Activated CD4-positive, alpha-beta memory T cell treated with anti-CD3 and anti-CD28 coated beads, Interleukin-2, amount 10 ng/mL, durations not matched to agents 7 days and 5 days (primary cell): ENCODE results near the gene SUSD1. TPM values are rescaled to one million over a fixed set of nuclear protein-coding genes. Genes with fewer than 3 reads are reported as not detected.

Source experiments
- CTCF ChIA-PET: fragments of 350-600 bp; sonication (Branson Sonifier 250); formaldehyde crosslinking; loops from one replicate; lab custom pipeline; 2021; ENCODE audit warnings: antibody characterized with exemption, inconsistent platforms; lab: Charles Lee
- POLR2A ChIA-PET: fragments of 350-600 bp; sonication (Branson Sonifier 250); formaldehyde crosslinking; loops from one replicate; lab custom pipeline; 2021; ENCODE audit warnings: antibody characterized with exemption; lab: Charles Lee
- DNase-seq: peaks from one replicate; pipeline ENCODE4 v3.0.0-alpha.2; 2020
- H3K27ac Mint-ChIP-seq: one replicate; pipeline ENCODE4 v1.8.0; 2021; ENCODE audit warnings: mild to moderate bottlenecking, mixed read lengths
- H3K27me3 Mint-ChIP-seq: one replicate; pipeline ENCODE4 v1.8.0; 2021; ENCODE audit warnings: mixed read lengths
- H3K36me3 Mint-ChIP-seq: one replicate; pipeline ENCODE4 v1.8.0; 2021; ENCODE audit warnings: low read depth, mixed read lengths
- H3K4me1 Mint-ChIP-seq: one replicate; pipeline ENCODE4 v1.8.0; 2021; ENCODE audit warnings: mixed read lengths
- H3K4me3 Mint-ChIP-seq: one replicate; pipeline ENCODE4 v1.8.0; 2021; ENCODE audit warnings: mild to moderate bottlenecking, mixed read lengths
- H3K9me3 Mint-ChIP-seq: one replicate; pipeline ENCODE4 v1.8.0; 2021; ENCODE audit warnings: mixed read lengths
- total RNA-seq, 2 experiments: library from RNA; stranded (reverse); gene quantifications; one replicate each; pipeline ENCODE4 v1.2.3, GENCODE V29; 2021

SUSD1 gene
- total RNA-seq, 2 experiments from 2014 or later, result 18.4 TPM

DNA sequence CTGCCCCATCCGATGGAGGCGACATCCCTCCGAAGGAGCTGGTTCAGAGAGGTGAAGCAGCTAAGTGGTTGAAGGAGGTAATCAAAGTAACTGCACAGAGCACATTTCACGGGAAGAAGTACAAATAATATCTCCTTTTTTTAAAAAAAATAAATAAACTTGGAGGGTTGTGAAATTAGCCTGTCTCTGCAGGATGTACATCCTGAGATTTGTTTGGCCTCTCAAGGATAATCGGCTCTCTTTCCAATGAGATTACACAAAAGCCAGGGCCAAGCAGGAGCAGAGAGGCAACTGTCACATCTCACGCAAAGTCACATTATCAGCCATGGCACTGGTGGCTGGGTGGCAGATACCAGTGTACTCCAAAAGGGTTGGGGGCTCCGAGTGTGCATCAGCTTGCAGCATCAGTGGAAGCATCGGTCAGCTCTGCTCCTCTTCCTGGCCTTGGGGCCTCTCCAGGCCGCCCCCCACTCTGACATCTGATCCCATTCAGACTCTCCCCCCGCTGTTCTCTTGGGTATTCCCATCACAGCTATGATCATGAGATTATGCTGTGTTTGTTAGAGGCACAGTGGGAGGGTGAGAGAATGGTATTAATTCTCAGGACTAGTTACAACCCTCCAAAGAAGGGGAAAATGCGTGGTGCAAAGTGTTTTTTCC lies 168.6 kb downstream of the SUSD1 start:
- no peak overlapping the region for H3K4me3 Mint-ChIP-seq
- ChIA-PET POLR2A (no interaction called here), CTCF (interaction anchor here (0.5 kb wide), 1 partner anchor 350 kb away, joined by 5 read pairs; no protein-coding TSS in a partner anchor)
- DNase-seq, result no peak
- peaks cover 23% of the 10 kb centered on the region for H3K4me1 Mint-ChIP-seq
- H3K27me3 Mint-ChIP-seq, result peaks cover 36% of the 10 kb centered on the region
- peaks cover 6% of the 10 kb centered on the region for H3K36me3 Mint-ChIP-seq
- H3K27ac Mint-ChIP-seq, result no peak overlapping the region
- H3K9me3 Mint-ChIP-seq, result no peaks in the 10 kb centered on the region

DNA sequence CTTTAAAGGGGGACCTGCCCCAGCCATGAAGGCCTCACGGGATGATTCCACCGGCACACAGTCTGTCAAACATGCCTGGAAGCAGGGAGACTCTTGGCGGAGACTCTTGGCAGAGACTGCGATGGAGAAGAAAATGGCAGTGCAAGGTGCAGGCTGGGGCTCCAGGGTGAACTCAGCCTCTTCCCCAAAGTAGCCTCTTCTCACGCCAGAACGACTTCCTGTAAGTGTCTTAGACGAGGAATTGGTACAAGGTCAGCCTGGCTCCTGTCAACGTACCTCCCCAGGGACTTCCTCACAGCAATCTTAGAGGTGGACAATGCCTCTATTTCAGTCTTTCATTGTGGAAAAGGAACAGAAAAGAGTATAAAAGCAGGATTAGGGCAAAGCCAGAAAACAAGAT lies 169.2 kb downstream of the SUSD1 start:
- H3K27ac Mint-ChIP-seq, result no peak overlapping the region
- no peak for DNase-seq
- ChIA-PET POLR2A (no interaction called here), CTCF (interaction anchor here (0.5 kb wide), 1 partner anchor 351 kb away, joined by 5 read pairs; no protein-coding TSS in a partner anchor)
- H3K4me1 Mint-ChIP-seq, result peaks cover 23% of the 10 kb centered on the region
- H3K27me3 Mint-ChIP-seq, result peaks cover 35% of the 10 kb centered on the region
- H3K4me3 Mint-ChIP-seq, result no peak overlapping the region
- H3K9me3 Mint-ChIP-seq, result no peaks in the 10 kb centered on the region
- H3K36me3 Mint-ChIP-seq, result peaks cover 5% of the 10 kb centered on the region

DNA sequence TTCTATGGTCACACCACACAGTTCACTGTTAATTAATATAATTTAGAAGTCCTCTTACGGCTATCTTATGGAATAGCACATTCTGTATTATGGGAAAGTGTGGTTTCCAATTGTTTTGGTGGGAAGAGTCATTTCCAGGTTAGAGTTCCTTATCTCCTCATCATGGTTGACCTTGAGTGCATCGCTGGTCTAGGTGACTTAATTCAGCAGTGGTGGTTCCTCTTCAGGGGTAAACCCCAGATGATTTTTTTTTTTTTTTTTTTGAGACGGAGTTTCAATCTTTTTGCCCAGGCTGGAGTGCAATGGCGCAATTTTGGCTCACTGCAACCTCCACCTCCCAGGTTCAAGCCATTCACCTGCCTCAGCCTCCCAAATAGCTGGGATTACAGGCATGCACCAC lies 171.6 kb downstream of the SUSD1 start:
- ChIA-PET CTCF (no interaction called here), POLR2A (interaction anchor here (1.6 to 2.7 kb wide), 2 partner anchors 94 to 106 kb away, joined by 4 to 14 read pairs; partner anchors contain the start of gene UGCG)
- peaks cover 3% of the 10 kb centered on the region for H3K36me3 Mint-ChIP-seq
- DNase-seq, result no peak
- no peak overlapping the region for H3K27ac Mint-ChIP-seq
- H3K27me3 Mint-ChIP-seq, result peaks cover 24% of the 10 kb centered on the region
- H3K4me3 Mint-ChIP-seq, result no peak overlapping the region
- peaks cover 23% of the 10 kb centered on the region for H3K4me1 Mint-ChIP-seq
- no peaks in the 10 kb centered on the region for H3K9me3 Mint-ChIP-seq

DNA sequence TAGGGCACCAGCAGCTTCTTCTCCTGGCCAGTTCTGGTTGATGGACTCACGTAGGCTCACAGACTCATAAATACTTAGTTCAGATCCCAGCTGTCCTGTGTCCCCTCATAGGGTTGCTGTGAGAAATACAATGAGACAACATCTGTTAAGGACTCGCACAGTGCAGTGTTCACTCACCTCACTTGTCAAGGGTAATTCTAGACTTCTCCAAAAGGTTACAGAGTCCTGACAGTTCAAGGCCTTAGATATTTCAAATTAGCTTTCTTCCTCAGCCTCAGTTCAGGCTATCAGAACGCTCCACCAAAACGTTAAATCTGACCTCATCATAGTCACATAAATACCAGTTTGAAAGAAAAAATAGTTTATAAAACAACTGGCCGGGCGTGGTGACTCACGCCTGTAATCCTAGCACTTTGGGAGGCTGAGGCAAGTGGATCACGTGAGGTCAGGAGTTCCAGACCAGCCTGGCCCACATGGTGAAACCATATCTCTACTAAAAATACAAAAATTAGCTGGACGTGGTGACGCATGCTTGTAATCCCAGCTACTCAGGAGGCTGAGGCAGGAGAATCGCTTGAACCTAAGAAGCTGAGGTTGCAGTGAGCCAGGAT lies 172.1 kb downstream of the SUSD1 start:
- Mint-ChIP-seq H3K4me3 (no peak overlapping the region), H3K4me1 (peaks cover 23% of the 10 kb centered on the region), H3K9me3 (no peaks in the 10 kb centered on the region), H3K27me3 (peaks cover 28% of the 10 kb centered on the region), H3K27ac (peak overlapping the region; percentile 85), H3K36me3 (peaks cover 3% of the 10 kb centered on the region)
- no peak for DNase-seq
- POLR2A ChIA-PET, result interaction anchor here (1.1 to 2.7 kb wide), 7 partner anchors 9 to 376 kb away, joined by 3 to 14 read pairs (median 4); partner anchors contain the start of genes HSDL2 and UGCG
- CTCF ChIA-PET, result interaction anchor here (1.2 kb wide), 1 partner anchor 8 kb away, joined by 3 read pairs; no protein-coding TSS in a partner anchor

DNA sequence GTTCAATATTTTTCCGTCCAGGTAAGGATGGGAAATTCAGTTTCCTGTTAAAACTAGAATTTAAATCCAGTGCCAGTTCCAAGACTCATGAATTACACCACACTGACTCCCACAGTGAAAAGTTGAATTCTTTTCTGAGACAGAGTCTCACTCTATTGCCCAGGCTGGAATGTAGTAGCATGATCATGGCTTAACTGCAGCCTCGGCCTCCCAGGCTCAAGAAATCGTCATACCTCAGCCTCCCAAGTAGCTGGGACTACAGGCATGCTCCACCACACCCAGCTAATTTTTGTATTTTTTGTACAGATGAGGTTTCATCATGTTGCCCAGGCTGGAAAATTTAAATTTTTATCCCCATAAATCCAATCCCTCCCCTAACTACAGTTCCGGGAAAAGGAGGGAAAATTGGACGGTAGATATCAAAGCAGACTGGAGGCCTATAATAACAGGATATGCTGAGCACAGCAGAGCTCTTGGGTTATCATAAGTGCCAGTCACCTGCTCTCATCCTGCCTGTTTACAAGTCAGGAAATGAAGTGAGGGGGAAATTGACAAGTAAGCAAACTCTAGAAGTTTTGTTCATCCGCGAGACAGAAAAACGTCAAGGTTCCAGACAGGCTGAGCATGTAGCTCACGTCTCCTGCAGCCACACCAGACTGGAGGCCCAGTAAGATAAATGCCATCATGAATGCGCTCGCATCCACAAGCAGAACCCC lies 172.8 kb downstream of the SUSD1 start:
- ChIA-PET CTCF (interaction anchor here (1.2 kb wide), 1 partner anchor 9 kb away, joined by 3 read pairs; no protein-coding TSS in a partner anchor), POLR2A (interaction anchor here (1.1 to 2.7 kb wide), 7 partner anchors 10 to 377 kb away, joined by 3 to 14 read pairs (median 4); partner anchors contain the start of genes HSDL2 and UGCG)
- peaks cover 3% of the 10 kb centered on the region for H3K36me3 Mint-ChIP-seq
- peaks cover 29% of the 10 kb centered on the region for H3K27me3 Mint-ChIP-seq
- peak; percentile 23 for DNase-seq
- peak overlapping the region; percentile 85 for H3K27ac Mint-ChIP-seq
- H3K9me3 Mint-ChIP-seq, result no peaks in the 10 kb centered on the region
- H3K4me1 Mint-ChIP-seq, result peaks cover 23% of the 10 kb centered on the region
- no peak overlapping the region for H3K4me3 Mint-ChIP-seq

DNA sequence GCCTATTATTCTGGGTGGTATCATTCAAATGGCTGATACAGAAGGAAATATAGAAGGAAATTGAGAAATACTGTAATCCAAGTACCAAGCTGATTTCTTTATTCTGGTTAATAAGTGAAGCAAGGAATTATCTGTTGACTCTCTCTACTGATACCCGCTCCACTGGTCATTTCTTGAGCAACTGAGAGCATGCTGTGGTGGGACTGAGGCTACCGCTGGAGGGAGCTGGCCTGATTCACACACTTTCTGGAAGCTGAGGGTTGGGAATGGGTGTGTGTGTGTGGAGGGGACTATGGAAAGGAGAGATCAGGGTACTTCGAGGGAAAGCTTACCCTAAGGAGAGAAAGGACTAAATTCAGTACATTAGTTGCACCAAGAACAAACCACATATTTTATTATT lies 174.4 kb downstream of the SUSD1 start:
- peaks cover 3% of the 10 kb centered on the region for H3K36me3 Mint-ChIP-seq
- CTCF ChIA-PET, result no interaction called here
- POLR2A ChIA-PET, result interaction anchor here (2.7 kb wide), 1 partner anchor 103 kb away, joined by 14 read pairs; the partner anchor contains the start of gene UGCG
- H3K27me3 Mint-ChIP-seq, result peaks cover 26% of the 10 kb centered on the region
- H3K27ac Mint-ChIP-seq, result no peak overlapping the region
- H3K4me3 Mint-ChIP-seq, result no peak overlapping the region
- peaks cover 23% of the 10 kb centered on the region for H3K4me1 Mint-ChIP-seq
- H3K9me3 Mint-ChIP-seq, result no peaks in the 10 kb centered on the region
- DNase-seq, result no peak

DNA sequence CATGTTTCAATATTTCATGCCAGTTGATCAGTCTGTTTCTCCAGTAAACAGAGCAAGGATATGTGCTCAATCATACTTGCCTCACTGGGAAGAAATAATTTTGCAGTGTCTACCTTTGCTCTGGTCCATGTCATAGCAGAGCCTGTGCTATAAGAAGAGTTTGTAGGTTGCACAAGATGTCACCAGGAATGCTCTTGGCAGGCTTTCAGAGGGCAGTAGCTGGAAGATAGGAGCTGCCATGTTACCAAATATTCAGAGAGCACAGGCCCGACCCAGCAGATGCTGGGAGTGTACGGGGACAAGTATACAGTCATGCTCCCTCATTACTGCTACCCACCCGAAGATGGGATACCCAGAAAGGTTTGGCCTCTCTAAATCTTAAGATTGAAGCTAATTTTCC lies 175.8 kb downstream of the SUSD1 start:
- POLR2A ChIA-PET, result interaction anchor here (1.0 kb wide), 1 partner anchor 39 kb away, joined by 4 read pairs; no protein-coding TSS in a partner anchor
- H3K9me3 Mint-ChIP-seq, result no peaks in the 10 kb centered on the region

DNA sequence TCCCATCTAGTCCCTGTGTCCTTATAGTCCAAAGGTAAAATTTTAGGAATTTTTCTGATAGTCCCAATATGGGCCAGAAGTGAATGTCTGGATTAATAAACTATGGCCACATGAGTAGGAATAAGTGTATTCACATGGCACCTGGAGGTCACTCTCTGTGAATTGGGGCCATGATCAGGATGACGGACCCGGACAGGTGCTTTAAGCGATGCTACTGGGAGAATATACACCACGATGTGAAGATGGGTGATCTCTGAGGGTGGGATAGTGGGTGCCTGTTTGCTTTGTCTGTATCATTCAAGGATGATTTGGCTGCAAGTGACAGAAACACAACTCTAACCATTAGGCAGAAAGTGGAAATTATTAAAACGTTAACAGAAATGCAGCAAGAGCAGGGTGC lies 177.3 kb downstream of the SUSD1 start:
- Mint-ChIP-seq H3K9me3 (no peaks in the 10 kb centered on the region), H3K4me3 (no peak overlapping the region), H3K27me3 (peaks cover 35% of the 10 kb centered on the region), H3K4me1 (peaks cover 21% of the 10 kb centered on the region), H3K27ac (no peak overlapping the region), H3K36me3 (peaks cover 3% of the 10 kb centered on the region)
- no peak for DNase-seq
- CTCF ChIA-PET, result no interaction called here
- POLR2A ChIA-PET, result no interaction called here

More for the DNA sequence above, 175.8 kb downstream of the SUSD1 start:
- DNase-seq, result no peak
- Mint-ChIP-seq H3K4me1 (peaks cover 24% of the 10 kb centered on the region), H3K27me3 (peaks cover 27% of the 10 kb centered on the region), H3K27ac (no peak overlapping the region), H3K36me3 (peaks cover 3% of the 10 kb centered on the region), H3K4me3 (no peak overlapping the region)
- CTCF ChIA-PET, result no interaction called here

DNA sequence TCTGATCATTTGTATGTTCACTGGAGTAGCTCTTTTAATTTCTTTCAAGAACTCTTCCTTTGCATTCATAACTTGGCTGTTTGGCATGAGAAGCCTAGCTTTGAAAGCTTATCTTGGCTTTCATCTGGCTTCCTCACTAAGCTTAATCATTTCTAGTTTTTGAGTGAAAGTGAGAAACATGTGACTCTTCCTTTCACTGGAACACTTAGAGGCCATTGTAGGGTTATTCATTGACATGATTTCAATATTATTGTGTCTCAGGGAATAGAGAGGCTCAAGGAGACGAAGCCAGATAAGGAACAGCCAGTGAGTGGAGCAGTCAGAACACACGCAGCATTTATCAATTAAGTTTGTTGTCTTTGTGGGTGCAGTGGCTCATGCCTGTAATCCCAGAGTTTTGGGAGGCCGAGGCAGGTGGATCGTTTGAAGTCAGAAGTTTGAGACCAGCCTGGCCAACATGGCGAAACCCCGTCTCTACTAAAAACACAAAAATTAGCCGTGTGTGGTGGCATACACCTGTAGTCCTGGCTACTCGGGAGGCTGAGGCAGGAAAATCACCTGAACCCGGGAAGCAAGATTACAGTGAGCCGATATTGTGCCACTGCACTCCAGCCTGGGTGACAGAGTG lies 180.2 kb downstream of the SUSD1 start:
- Mint-ChIP-seq H3K4me1 (peaks cover 16% of the 10 kb centered on the region), H3K27me3 (peaks cover 42% of the 10 kb centered on the region), H3K36me3 (no peaks in the 10 kb centered on the region), H3K4me3 (no peak overlapping the region), H3K9me3 (peaks cover 5% of the 10 kb centered on the region), H3K27ac (no peak overlapping the region)
- CTCF ChIA-PET, result interaction anchor here (0.6 kb wide), 1 partner anchor 271 kb away, joined by 4 read pairs; no protein-coding TSS in a partner anchor
- POLR2A ChIA-PET, result interaction anchor here (1.1 kb wide), 1 partner anchor 68 kb away, joined by 5 read pairs; no protein-coding TSS in a partner anchor
- no peak for DNase-seq

DNA sequence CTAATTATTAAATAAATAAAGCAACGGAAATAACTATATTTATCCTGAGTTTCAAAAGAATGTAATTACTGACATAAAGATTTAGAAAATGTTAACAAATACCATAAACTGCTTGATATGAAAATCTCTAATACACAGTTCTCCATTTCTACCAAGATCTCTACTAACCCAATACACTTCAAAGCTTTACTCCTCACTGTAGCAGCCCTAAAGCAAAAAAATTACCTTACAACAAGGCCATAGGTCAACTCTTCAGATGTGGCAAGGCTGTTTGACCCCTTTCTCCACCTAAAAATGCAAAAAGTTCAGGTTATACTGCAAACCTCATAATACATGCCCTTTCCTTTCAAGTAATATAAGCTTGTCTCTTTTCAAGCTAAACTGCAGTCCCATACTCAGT lies 181.8 kb downstream of the SUSD1 start:
- no peak for DNase-seq
- Mint-ChIP-seq H3K4me3 (no peak overlapping the region), H3K27me3 (peaks cover 42% of the 10 kb centered on the region), H3K4me1 (peaks cover 16% of the 10 kb centered on the region), H3K27ac (no peak overlapping the region), H3K36me3 (no peaks in the 10 kb centered on the region), H3K9me3 (peaks cover 5% of the 10 kb centered on the region)
- POLR2A ChIA-PET, result interaction anchor here (1.2 kb wide), 1 partner anchor 69 kb away, joined by 4 read pairs; no protein-coding TSS in a partner anchor
- CTCF ChIA-PET, result no interaction called here

DNA sequence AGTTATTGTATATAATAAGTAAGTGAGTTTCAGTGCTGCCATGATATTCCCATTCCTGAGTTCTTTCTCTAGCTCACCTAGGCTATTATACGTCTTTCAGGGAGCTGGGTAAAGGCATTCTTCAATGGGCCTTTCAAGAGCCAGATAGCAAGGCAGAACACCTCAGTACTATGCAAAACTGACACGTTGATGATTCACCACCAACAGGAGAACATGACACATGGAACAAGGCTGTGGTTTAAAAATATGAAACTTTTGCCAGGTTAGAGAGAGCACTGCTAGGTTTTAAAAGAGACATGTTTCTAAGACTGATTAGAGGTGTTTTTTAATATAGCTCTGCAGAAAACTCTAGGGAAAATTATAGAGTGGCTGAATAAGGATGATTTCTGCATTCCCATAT lies 182.6 kb downstream of the SUSD1 start:
- CTCF ChIA-PET, result no interaction called here
- Mint-ChIP-seq H3K4me3 (no peak overlapping the region), H3K9me3 (peaks cover 5% of the 10 kb centered on the region), H3K4me1 (peaks cover 16% of the 10 kb centered on the region), H3K27ac (no peak overlapping the region), H3K27me3 (peaks cover 34% of the 10 kb centered on the region), H3K36me3 (no peaks in the 10 kb centered on the region)
- DNase-seq, result peak; percentile 25
- POLR2A ChIA-PET, result no interaction called here

DNA sequence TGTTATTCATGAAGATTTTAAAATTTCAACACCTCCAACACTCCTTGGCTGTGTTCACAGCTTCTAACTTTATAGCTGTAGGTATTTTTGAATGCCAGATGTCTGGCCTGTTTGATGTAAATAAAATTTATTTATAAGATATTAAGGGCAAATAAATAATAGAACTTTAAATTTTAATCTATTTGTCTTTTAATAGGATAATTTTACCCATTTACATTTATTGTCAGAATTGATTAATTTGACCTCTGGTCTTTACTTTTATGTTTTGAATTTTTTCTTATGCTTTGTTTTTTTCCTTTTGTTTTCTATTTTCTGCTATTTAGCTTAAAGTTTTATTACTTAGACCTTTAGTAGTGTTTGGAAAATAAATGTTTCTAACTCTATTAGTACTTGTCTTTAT lies 183.9 kb downstream of the SUSD1 start:
- H3K27ac Mint-ChIP-seq, result no peak overlapping the region

More for the DNA sequence above, 183.9 kb downstream of the SUSD1 start:
- POLR2A ChIA-PET, result no interaction called here
- peaks cover 21% of the 10 kb centered on the region for H3K4me1 Mint-ChIP-seq
- no peaks in the 10 kb centered on the region for H3K36me3 Mint-ChIP-seq
- no peak for DNase-seq
- H3K9me3 Mint-ChIP-seq, result peaks cover 5% of the 10 kb centered on the region
- H3K4me3 Mint-ChIP-seq, result no peak overlapping the region
- H3K27me3 Mint-ChIP-seq, result peaks cover 29% of the 10 kb centered on the region
- CTCF ChIA-PET, result no interaction called here
